Muscle of leg (tissue), 11 donors: ENCODE measurements around the gene OSBP2. TPM values are rescaled to one million over a fixed set of nuclear protein-coding genes. Genes with fewer than 3 reads are reported as not detected.
A peak's percentile ranks its signal among the peaks of the same experiment; 100 is the strongest.

Source experiments
- DNase-seq: peaks from one replicate; pipeline ENCODE4 v3.0.0; 2013
- H3K27ac ChIP-seq: one replicate; pipeline ENCODE4 v1.5.1; 2013; ENCODE audit warnings: mild to moderate bottlenecking, low read length, control low read depth
- H3K27me3 ChIP-seq: one replicate; pipeline ENCODE4 v1.6.1; 2013; ENCODE audit warnings: low read length; ENCODE audit not compliant: control insufficient read depth, insufficient read depth
- H3K36me3 ChIP-seq: one replicate; pipeline ENCODE4 v1.6.1; 2013; ENCODE audit warnings: low read length; ENCODE audit not compliant: control insufficient read depth, insufficient read depth
- H3K4me1 ChIP-seq: one replicate; pipeline ENCODE4 v1.6.1; 2013; ENCODE audit warnings: low read length; ENCODE audit not compliant: control insufficient read depth, insufficient read depth
- H3K4me3 ChIP-seq: one replicate; pipeline ENCODE4 v1.5.1; 2013; ENCODE audit warnings: low read length, control low read depth
- H3K9me3 ChIP-seq: replicated peaks from 2 replicates; pipeline ENCODE4 v1.6.1; 2013; ENCODE audit warnings: low read depth, low read length; ENCODE audit not compliant: control insufficient read depth
- WGBS: methylation state at CpG from one replicate; pipeline ENCODE4 v1.1.5; 2013; ENCODE audit warnings: missing lambda C conversion rate; ENCODE audit not compliant: insufficient coverage; 5-methylcytosine and 5-hydroxymethylcytosine counted together
- polyA plus RNA-seq, 8 donors: library from polyadenylated mRNA; unstranded; fragments of 120-200 nt; gene quantifications; one replicate each; pipeline versions ENCODE4 v1.2.1 to v1.2.3, GENCODE V29; 2013; ENCODE audit warnings: inconsistent platforms in 1 of 8, low replicate concordance in 1 of 8; ENCODE audit not compliant: insufficient read length in 8 of 8, insufficient read depth in 1 of 8
- total RNA-seq: library from RNA; stranded (reverse); fragments of 120-200 nt; gene quantifications from one replicate; pipeline ENCODE4 v1.2.4, GENCODE V29; 2013

OSBP2 gene
- total and polyA plus RNA-seq, 9 donors: 2.7 to 7.5 (median 4.5) TPM

DNA sequence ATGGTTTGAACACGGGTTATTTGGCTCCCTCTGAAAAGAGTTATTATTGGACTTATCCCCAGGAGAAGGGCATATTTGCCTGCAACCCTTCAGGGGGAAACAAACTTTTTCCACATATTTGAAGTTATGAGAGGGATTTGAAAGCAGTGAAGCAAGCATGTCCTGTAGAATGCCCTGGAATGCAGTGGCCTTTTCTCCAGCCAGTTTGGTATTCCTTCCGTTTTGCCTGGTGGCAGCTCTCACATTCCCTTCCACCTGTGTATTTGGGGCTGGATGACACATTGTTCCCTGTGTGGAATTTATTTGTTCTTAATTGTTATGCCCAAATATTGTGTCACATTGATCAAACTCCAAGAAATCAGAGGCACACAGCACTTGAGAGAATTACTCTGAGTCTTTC is 59.0 kb downstream of the OSBP2 start:
- Histone ChIP-seq H3K4me1 (peaks cover 10% of the 10 kb centered on the region), H3K27me3 (no peaks in the 10 kb centered on the region), H3K4me3 (no peak overlapping the region), H3K9me3 (no peaks in the 10 kb centered on the region), H3K36me3 (no peaks in the 10 kb centered on the region), H3K27ac (no peak overlapping the region)
- no peak for DNase-seq
- 67% methylated on average over 1 of the region's 2 CpGs for WGBS

DNA sequence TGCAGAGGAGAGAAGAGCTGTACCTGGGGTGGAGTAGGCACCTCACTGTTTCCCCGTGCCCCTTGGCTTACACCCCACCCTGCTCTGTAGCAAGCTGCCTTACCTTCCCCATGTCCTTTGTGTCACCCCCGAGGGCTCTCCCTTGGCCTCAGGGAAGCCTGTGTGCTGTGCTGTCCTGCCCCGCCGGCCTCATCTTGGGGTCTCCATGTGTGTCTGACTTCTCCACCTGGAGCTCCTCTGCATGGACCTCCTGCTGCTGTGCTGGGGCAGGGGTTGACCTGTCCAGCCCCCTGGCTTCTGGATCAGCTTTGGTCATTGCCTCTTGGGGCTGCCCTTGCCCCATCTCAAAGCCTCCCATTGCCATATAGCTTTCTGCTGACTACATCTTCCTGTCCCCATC is 59.8 kb downstream of the OSBP2 start:
- H3K4me1 ChIP-seq: peaks cover 10% of the 10 kb centered on the region
- H3K27ac ChIP-seq: no peak overlapping the region
- WGBS: 100% methylated on average over 3 of the region's 4 CpGs
- H3K9me3 ChIP-seq: no peaks in the 10 kb centered on the region
- no peaks in the 10 kb centered on the region for H3K27me3 ChIP-seq
- H3K4me3 ChIP-seq: no peak overlapping the region
- DNase-seq: no peak
- no peaks in the 10 kb centered on the region for H3K36me3 ChIP-seq

DNA sequence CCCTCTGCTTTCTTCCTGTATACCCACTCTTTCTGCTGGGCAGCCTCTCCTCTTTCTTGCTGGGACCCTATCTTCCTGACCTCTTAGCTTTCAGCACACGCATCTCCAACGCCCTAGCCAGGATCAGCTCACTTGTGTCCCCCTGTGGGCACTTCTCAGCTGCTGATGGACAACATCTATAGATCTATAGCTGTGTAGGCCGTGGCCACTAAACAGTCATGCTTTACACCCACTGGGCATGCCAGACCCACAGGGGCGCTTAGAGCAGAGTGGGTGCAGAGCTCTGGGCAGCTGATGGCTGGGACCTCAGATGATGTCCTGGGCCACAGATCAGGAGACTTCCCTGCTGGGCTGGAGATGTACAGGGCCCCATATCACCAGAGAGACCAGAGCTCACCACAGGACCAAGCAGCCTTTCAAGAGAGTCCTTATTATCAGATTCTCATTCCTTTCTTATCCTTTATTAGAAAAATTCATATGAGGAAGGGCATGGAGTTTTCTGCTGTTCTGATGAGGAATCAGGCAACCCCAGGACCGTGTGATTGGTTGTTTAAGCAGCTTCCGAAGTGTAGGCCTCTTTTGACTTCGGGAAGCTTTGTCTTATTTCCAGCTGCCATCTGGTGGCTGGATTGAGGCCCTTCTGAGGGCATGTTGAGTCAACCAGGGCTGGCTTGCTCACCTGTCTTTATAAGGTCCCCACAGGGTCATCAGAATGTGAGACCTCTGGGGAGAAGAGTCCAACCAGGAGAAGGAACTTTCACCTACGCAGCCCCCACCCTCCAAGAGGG is 60.5 kb downstream of the OSBP2 start:
- DNase-seq: peak; percentile 67
- H3K27ac ChIP-seq: no peak overlapping the region
- H3K9me3 ChIP-seq: no peaks in the 10 kb centered on the region
- H3K4me3 ChIP-seq: no peak overlapping the region
- H3K4me1 ChIP-seq: peaks cover 10% of the 10 kb centered on the region
- H3K36me3 ChIP-seq: no peaks in the 10 kb centered on the region
- 47% methylated on average over 8 of the region's 8 CpGs for WGBS
- H3K27me3 ChIP-seq: no peaks in the 10 kb centered on the region

DNA sequence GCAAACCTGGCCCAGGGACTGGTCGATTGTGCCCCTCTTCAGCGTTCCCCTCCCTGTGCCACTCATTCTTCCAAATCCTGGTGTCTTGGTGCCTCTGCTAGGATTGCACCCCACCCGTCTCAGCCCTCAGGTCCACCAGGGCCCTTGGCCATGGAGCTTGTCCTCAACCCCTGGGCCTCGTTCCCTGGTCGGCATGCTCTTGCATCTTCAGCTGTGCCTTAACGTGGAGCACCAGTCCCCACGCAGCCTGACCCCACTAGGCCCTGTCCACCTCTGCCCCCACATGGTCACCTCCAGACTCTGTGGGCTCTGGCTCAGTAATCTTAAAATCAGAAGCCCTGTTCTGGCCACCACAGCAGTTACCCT is 61.1 kb downstream of the OSBP2 start:
- no peaks in the 10 kb centered on the region for H3K9me3 ChIP-seq
- no peaks in the 10 kb centered on the region for H3K36me3 ChIP-seq
- peaks cover 10% of the 10 kb centered on the region for H3K4me1 ChIP-seq
- no peak overlapping the region for H3K4me3 ChIP-seq
- no peaks in the 10 kb centered on the region for H3K27me3 ChIP-seq
- WGBS: 82% methylated on average over 7 of the region's 7 CpGs
- DNase-seq: no peak
- no peak overlapping the region for H3K27ac ChIP-seq

DNA sequence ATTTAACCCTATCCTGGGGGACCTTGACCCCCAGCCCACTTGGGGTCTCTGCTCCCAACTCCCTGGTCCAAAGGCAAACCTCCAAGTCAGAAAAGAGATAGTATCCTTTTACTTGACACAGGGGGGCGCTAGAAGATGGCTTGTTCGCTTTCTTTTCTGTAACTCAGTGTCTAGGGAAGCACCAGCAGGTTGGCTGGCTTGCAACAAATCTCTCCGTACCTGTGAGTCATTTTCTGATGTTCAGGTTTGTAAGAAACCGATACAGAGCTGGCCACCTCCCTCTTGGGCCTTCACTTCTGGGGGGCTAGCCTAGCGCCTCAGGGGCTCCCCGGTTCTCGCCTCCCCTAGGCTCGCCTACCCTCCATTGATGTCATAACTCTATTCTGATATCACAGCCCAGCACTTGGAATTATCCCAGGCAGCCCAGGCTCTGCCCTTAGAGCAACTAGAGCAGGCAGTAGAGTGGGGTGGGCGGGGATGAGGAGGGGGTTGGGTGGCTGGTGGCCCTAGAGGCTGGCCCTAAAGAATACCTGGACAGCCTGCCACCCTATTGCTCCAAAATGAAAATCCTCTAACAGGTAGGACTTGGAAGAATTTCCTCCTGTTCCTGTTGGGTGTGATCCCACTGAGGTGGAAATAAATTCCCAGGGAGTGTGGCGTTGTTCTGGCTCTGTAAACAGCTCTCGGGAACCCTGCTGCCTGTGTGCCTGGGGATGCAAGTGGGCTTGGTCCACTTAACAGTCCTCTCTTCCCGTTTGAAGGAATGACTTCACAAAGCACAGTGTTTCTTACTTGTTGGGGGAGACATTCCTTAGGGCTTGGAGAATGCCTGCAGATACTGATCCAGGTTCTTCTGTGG is 69.4 kb downstream of the OSBP2 start:
- Histone ChIP-seq H3K9me3 (no peaks in the 10 kb centered on the region), H3K4me1 (no peaks in the 10 kb centered on the region), H3K27ac (no peak overlapping the region), H3K27me3 (peaks cover 2% of the 10 kb centered on the region), H3K36me3 (no peaks in the 10 kb centered on the region), H3K4me3 (no peak overlapping the region)
- DNase-seq: peak; percentile 60
- 24% methylated on average over 5 of the region's 12 CpGs for WGBS

DNA sequence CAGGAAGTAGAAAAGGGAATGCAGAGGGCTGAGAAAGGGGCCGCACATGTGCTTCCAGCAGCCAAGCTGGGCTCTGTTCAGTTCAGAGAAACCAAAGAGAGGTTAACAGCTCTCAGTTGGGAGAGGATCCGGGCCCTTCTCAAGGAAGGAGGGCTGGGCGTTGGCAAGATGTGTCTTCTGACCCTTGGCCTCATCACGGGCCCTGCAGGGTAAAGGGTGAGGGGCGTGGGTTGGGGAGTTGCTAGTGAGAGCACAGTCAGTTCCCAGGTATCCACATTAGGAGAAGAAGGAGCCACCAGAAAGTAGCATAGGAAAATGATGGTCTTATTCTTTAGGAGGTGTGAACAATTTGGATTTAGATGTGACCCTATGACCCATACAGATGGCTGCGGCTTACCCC is 73.0 kb downstream of the OSBP2 start:
- H3K27me3 ChIP-seq: peaks cover under 1% of the 10 kb centered on the region
- H3K9me3 ChIP-seq: no peaks in the 10 kb centered on the region
- H3K4me1 ChIP-seq: no peaks in the 10 kb centered on the region
- no peak overlapping the region for H3K4me3 ChIP-seq
- H3K27ac ChIP-seq: no peak overlapping the region
- 31% methylated on average over 6 of the region's 6 CpGs for WGBS
- no peak for DNase-seq
- H3K36me3 ChIP-seq: no peaks in the 10 kb centered on the region

DNA sequence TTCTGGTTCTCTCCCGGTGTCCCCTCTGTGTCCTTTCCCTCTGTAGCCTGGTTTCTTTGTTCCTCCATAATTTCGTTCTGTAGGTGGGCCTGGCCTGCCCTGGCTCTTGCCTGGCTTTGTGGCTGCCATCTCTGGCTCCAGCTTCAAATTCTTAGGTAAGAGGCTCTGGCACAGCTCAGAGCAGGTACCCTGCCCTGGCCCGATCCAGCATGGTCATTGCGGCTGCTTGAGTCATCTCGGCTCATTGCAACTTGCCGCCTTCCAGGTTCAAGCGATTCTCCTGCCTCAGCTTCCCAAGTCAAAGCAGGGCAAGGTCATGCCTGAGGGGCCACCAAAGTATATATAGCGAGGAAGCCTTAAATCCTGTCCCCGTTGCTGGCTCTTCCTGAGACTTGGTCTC is 76.0 kb downstream of the OSBP2 start:
- no peak overlapping the region for H3K4me3 ChIP-seq
- 94% methylated on average over 9 of the region's 9 CpGs for WGBS
- DNase-seq: no peak

DNA sequence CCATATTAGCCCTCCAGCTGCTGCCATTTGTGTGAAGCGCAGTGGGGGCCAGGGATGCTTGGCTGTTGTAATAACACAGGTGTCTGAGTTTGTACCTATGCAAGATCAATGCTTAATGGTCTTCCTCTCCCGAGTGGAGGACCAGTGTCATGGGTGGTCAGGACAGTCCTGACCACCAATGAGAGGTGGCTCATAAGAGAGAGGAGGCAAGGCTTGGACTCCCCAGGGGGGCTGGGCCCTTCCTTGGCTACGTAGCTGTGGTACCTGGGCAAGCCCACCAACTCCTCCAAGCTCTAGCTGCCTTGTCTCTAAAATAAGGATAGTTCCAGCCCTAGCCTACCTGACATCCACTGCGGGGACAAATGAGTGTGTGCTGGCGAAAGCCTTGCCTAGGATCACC is 79.2 kb downstream of the OSBP2 start:
- no peaks in the 10 kb centered on the region for H3K9me3 ChIP-seq
- no peak overlapping the region for H3K27ac ChIP-seq
- no peak overlapping the region for H3K4me3 ChIP-seq
- no peaks in the 10 kb centered on the region for H3K4me1 ChIP-seq
- 82% methylated on average over 2 of the region's 5 CpGs for WGBS
- no peaks in the 10 kb centered on the region for H3K36me3 ChIP-seq
- no peaks in the 10 kb centered on the region for H3K27me3 ChIP-seq
- DNase-seq: no peak

More for the DNA sequence above, 76.0 kb downstream of the OSBP2 start:
- Histone ChIP-seq H3K9me3 (no peaks in the 10 kb centered on the region), H3K4me1 (no peaks in the 10 kb centered on the region), H3K36me3 (no peaks in the 10 kb centered on the region), H3K27me3 (no peaks in the 10 kb centered on the region), H3K27ac (no peak overlapping the region)

DNA sequence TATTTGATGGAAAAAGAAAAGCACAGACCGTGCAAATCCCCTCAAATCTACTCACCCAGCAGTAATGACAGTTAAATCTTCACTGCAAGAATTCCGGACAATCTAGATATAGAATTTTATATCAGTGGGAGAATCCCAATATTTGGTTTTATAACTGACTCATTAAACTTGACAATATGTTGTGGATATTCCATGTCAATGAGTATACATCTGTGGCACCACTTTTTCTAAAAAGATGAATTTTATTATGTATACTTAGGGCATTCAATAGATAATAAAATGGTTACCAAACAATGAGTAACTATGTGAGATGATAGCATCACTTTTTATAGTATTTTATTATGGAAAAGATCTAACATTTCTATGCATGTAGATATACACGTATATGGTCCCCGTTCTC is 79.9 kb downstream of the OSBP2 start:
- H3K27ac ChIP-seq: no peak overlapping the region
- no peaks in the 10 kb centered on the region for H3K27me3 ChIP-seq
- DNase-seq: no peak
- no peaks in the 10 kb centered on the region for H3K36me3 ChIP-seq
- H3K4me1 ChIP-seq: no peaks in the 10 kb centered on the region
- H3K4me3 ChIP-seq: no peak overlapping the region
- H3K9me3 ChIP-seq: no peaks in the 10 kb centered on the region
- WGBS: no CpG with 5 or more reads among the region's 4 CpGs

DNA sequence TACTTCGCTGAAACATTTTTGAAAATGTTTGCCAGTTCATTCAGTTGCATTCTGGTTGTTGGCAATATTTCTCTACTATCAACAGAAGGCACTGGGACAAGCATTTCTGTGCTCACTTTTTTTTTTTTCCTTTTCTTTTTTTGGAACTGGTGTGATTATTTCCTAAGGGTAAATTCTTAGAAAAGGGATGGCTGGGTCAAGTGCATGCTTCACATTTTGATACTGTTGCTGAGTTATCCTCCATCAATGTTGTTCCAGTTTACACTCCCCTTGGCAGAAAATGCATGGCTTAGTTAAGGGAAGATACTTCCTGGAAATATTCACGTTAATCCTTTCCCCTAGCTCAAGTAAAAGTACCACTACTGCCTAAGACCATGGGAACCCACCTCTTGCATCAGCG is 81.8 kb downstream of the OSBP2 start:
- DNase-seq: no peak
- Histone ChIP-seq H3K4me1 (no peaks in the 10 kb centered on the region), H3K4me3 (no peak overlapping the region), H3K27me3 (no peaks in the 10 kb centered on the region), H3K9me3 (no peaks in the 10 kb centered on the region), H3K36me3 (no peaks in the 10 kb centered on the region), H3K27ac (no peak overlapping the region)
- WGBS: no CpG with 5 or more reads among the region's 3 CpGs
